A549 treated with DMSO at 1 μM for 4 hours (cell line): ENCODE results near the gene FOXD4. TPM values are rescaled to one million over a fixed set of nuclear protein-coding genes. Genes with fewer than 3 reads are reported as not detected.

Experiments
- total RNA-seq: library from RNA; stranded (reverse); fragments of 200-300 nt; extraction: Qiagen RNA extraction; gene quantifications from 5 replicates; pipeline ENCODE4 v1.2.3, GENCODE V29; 2022; ENCODE audit warnings: low read depth

FOXD4 gene
- total RNA-seq: 0.27 to 0.58 TPM (median 0.47 TPM) in 5 replicates

DNA sequence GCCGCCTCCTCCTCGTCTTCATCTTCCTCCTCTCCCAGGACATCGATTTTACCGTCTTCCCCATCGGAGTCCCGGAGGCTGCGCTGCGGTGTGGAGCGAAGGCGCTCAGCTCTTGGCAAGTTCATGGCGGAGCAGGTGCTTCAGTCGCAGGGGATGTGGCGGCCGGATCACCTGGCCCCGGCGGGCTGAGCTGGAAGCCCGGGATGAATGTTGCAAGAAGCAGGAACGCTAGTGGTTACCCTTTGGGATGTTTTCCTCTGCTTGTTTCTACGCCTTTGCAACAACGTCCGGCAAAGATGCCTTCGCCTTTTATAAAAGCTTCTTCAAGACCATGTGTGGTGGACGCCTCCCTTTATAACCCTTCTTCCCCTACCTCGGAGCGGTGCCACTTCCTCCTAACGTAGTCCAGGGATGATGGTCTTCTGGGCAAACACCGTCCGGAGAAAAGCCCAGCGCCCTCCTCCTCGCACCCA, at the start of gene FOXD4:
Gene FOXD4 (minus strand): TSS at position 423 of the 473 bp plus-strand sequence. CDS start 298 bp downstream, at position 125.

Other genes starting within 250 kb of the FOXD4 start
- gene WASHC1, start 89.0 kb downstream of the FOXD4 start, total RNA-seq: 6.9 to 12.3 TPM (median 12.0 TPM) in 5 replicates
- 25.4 to 27.8 TPM (median 26.3 TPM) in 5 replicates for gene ZNG1A, start 60.6 kb upstream of the FOXD4 start, total RNA-seq
- 0.26 to 0.55 TPM (median 0.34 TPM) in 5 replicates for gene DOCK8, start 96.4 kb upstream of the FOXD4 start, total RNA-seq